ENCODE results near the gene PRKAB2. TPM values are rescaled to one million over a fixed set of nuclear protein-coding genes. Genes with fewer than 3 reads are reported as not detected.
"Not testable (repeated sequence)": the region's sequence is repeated elsewhere in the genome, so short reads cannot be mapped to it uniquely, and the experiment has no call there.

Gene PRKAB2
- total RNA-seq, 4 donors from 2014 or later: 65.2 to 107 (median 80.2) TPM

DNA sequence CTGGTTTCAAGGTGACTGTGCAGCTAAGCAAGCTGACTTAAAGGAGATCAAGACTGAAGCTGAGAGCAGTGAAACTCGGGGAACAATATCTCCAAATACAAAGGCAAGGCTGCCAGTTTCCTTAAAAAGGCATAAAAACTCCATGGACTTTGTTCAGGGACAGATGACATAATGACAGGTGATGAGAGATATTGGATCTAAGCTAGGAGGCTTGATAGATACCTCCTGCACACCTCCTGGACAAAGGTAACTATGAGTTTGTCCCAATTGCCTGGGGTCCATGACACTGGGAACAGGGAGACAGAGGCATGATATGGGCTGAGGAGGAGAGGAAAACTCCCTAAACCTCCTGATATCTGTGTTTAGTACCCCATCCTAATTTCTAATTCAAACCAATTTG lies 55.2 kb downstream of the PRKAB2 start:
- Histone ChIP-seq H3K27me3 (no peaks in the 10 kb centered on the region), H3K4me3 (no peak overlapping the region), H3K36me3 (no peaks in the 10 kb centered on the region), H3K9me3 (no peaks in the 10 kb centered on the region), H3K4me1 (no peaks in the 10 kb centered on the region), H3K27ac (no peak overlapping the region)
- ATAC-seq: no peak
- in situ Hi-C loops (cut with MboI; ENCODE audit: low sequenced_read_pairs in 4 of 4) (no loop called here), intact Hi-C loops (cut with DNase I; ENCODE audit: low total_unique reads) (no loop called here)
- no peak for DNase-seq
- no peak for TF ChIP-seq POLR2A (IDR thresholded peaks at IDR 0.05)
- TF ChIP-seq, protein P1, sequence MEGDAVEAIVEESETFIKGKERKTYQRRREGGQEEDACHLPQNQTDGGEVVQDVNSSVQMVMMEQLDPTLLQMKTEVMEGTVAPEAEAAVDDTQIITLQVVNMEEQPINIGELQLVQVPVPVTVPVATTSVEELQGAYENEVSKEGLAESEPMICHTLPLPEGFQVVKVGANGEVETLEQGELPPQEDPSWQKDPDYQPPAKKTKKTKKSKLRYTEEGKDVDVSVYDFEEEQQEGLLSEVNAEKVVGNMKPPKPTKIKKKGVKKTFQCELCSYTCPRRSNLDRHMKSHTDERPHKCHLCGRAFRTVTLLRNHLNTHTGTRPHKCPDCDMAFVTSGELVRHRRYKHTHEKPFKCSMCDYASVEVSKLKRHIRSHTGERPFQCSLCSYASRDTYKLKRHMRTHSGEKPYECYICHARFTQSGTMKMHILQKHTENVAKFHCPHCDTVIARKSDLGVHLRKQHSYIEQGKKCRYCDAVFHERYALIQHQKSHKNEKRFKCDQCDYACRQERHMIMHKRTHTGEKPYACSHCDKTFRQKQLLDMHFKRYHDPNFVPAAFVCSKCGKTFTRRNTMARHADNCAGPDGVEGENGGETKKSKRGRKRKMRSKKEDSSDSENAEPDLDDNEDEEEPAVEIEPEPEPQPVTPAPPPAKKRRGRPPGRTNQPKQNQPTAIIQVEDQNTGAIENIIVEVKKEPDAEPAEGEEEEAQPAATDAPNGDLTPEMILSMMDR (IDR thresholded peaks at IDR 0.05 in 4 of 5, conservative IDR thresholded peaks at IDR 0.05 in 1 of 5): no peak

DNA sequence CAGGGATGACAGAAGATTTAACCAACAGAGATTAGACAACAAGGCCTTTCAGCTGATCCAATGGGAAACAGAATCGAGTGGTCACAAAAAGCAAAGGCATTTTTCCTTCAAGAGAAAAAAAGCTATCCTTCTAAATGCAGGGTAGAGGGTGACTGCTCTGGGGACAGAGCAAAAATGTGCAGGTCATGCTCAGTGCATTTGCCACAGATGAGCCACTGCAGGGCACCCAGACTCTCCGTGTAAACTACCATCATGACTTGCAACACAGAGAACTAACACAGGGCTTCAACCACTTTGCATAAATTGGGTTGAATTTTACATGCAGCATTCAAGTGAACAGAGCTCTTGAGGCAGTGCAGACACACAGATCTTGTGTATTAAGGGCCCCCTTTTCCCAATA lies 56.8 kb downstream of the PRKAB2 start:
- in situ Hi-C loops (cut with MboI; ENCODE audit: low sequenced_read_pairs in 4 of 4): no loop called here
- no peak overlapping the region for H3K4me3 ChIP-seq
- no peaks in the 10 kb centered on the region for H3K9me3 ChIP-seq
- intact Hi-C loops (cut with DNase I; ENCODE audit: low total_unique reads): no loop called here
- no peaks in the 10 kb centered on the region for H3K4me1 ChIP-seq
- TF ChIP-seq, protein P1 (IDR thresholded peaks at IDR 0.05 in 4 of 5, conservative IDR thresholded peaks at IDR 0.05 in 1 of 5): no peak
- TF ChIP-seq POLR2A (IDR thresholded peaks at IDR 0.05): no peak
- H3K36me3 ChIP-seq: no peaks in the 10 kb centered on the region
- no peak for ATAC-seq
- no peaks in the 10 kb centered on the region for H3K27me3 ChIP-seq
- no peak for DNase-seq
- H3K27ac ChIP-seq: no peak overlapping the region

DNA sequence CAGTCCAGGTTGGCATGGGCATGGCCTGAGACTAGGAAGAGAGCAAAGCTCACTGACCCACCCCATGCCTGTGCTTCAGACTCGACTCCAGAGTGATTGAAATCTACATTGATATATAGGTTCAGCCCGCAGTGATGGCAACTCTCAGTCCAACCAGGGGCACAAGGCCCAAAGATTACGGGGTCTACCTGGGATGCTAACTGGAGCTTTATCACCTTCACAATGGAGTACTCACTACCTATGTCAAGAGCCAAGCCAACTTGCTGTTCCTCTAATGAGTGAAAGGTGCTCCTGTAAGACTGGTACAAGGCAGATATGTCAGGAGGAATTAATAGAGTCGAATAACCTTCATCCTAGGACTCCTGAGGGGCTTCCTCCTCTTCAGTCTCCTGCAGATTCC lies 57.2 kb downstream of the PRKAB2 start:
- H3K27me3 ChIP-seq; intact Hi-C loops (cut with DNase I; ENCODE audit: low total_unique reads): not testable (repeated sequence)

DNA sequence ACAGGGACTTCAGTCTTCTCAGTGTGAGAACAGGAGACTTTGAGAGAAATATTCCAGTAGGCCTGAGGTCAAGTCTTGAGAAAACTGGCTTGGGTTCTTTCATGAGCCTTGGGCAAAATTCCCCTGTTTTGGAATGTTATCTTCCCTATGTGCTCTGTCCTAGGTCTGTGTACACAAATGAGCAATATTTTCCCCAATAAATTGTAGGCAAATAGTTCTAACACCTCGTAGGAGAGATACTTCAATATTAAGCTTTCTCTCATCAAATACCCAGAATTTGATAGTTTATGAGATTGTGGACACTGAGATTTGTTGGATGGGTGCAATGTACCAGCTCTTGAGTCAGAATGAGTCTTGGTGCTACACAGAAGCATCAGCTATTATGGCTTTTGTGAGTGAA lies 57.9 kb downstream of the PRKAB2 start:
- DNase-seq; intact Hi-C loops (cut with DNase I; ENCODE audit: low total_unique reads); H3K9me3 ChIP-seq; H3K27me3 ChIP-seq; in situ Hi-C loops (cut with MboI; ENCODE audit: low sequenced_read_pairs in 4 of 4); ATAC-seq; H3K36me3 ChIP-seq; H3K4me3 ChIP-seq; H3K4me1 ChIP-seq; H3K27ac ChIP-seq: not testable (repeated sequence)

More for the DNA sequence above, 57.2 kb downstream of the PRKAB2 start:
- in situ Hi-C loops (cut with MboI; ENCODE audit: low sequenced_read_pairs in 4 of 4); H3K27ac ChIP-seq; H3K4me1 ChIP-seq; H3K4me3 ChIP-seq; DNase-seq; H3K9me3 ChIP-seq; H3K36me3 ChIP-seq; ATAC-seq: not testable (repeated sequence)

- Histone ChIP-seq H3K27me3 (no peaks in the 10 kb centered on the region), H3K36me3 (no peaks in the 10 kb centered on the region), H3K4me3 (no peak overlapping the region), H3K27ac (no peak overlapping the region), H3K9me3 (no peaks in the 10 kb centered on the region), H3K4me1 (no peaks in the 10 kb centered on the region)
- ATAC-seq: no peak
- TF ChIP-seq, protein P1 (IDR thresholded peaks at IDR 0.05 in 4 of 5, conservative IDR thresholded peaks at IDR 0.05 in 1 of 5): no peak
- TF ChIP-seq POLR2A (IDR thresholded peaks at IDR 0.05): no peak
- DNase-seq: no peak
- intact Hi-C loops (cut with DNase I; ENCODE audit: low total_unique reads) (no loop called here), in situ Hi-C loops (cut with MboI; ENCODE audit: low sequenced_read_pairs in 4 of 4) (no loop called here)
These were observed 60.7 kb downstream of the PRKAB2 start for GRCh38 chr1:147111381-147112130.

GRCh38 chr1:147110872-147111271 lies 61.4 kb downstream of the PRKAB2 start:
- ATAC-seq: no peak
- in situ Hi-C loops (cut with MboI; ENCODE audit: low sequenced_read_pairs in 4 of 4) (no loop called here), intact Hi-C loops (cut with DNase I; ENCODE audit: low total_unique reads) (no loop called here)
- no peak overlapping the region for H3K4me3 ChIP-seq
- no peak for DNase-seq
- no peaks in the 10 kb centered on the region for H3K9me3 ChIP-seq
- no peaks in the 10 kb centered on the region for H3K36me3 ChIP-seq
- no peaks in the 10 kb centered on the region for H3K27me3 ChIP-seq
- no peaks in the 10 kb centered on the region for H3K4me1 ChIP-seq
- TF ChIP-seq POLR2A (IDR thresholded peaks at IDR 0.05): no peak
- TF ChIP-seq, protein P1 (IDR thresholded peaks at IDR 0.05 in 4 of 5, conservative IDR thresholded peaks at IDR 0.05 in 1 of 5): no peak
- no peak overlapping the region for H3K27ac ChIP-seq
